ENCODE results near the gene IFITM10. TPM values are rescaled to one million over a fixed set of nuclear protein-coding genes. Genes with fewer than 3 reads are reported as not detected.
"Not testable (repeated sequence)": the region's sequence is repeated elsewhere in the genome, so short reads cannot be mapped to it uniquely, and the experiment has no call there.

Gene IFITM10
- polyA plus RNA-seq, 1 donor = 0.19 TPM

GRCh38 chr11:1777737-1778136 lies 27.3 kb upstream of the IFITM10 start:
- no peak for DNase-seq

- DNase-seq = no peak
Observed at GRCh38 chr11:1776944-1777715, 26.7 kb upstream of the IFITM10 start.

GRCh38 chr11:1776331-1776851 lies 26.0 kb upstream of the IFITM10 start:
- no peak for DNase-seq

GRCh38 chr11:1774886-1775285 lies 24.5 kb upstream of the IFITM10 start:
- no peak for DNase-seq

GRCh38 chr11:1773994-1774550 lies 23.7 kb upstream of the IFITM10 start:
- DNase-seq = no peak

- no peak for DNase-seq
Observed at GRCh38 chr11:1773131-1773993, 23.0 kb upstream of the IFITM10 start.

GRCh38 chr11:1772270-1773130 lies 22.1 kb upstream of the IFITM10 start:
- no peak for DNase-seq

GRCh38 chr11:1771700-1772099 lies 21.3 kb upstream of the IFITM10 start:
- no peak for DNase-seq

GRCh38 chr11:1771273-1771672 lies 20.9 kb upstream of the IFITM10 start:
- no peak for DNase-seq

- DNase-seq = no peak
Observed at GRCh38 chr11:1770528-1770927, 20.1 kb upstream of the IFITM10 start.

- no peak for DNase-seq
Observed at GRCh38 chr11:1770061-1770460, 19.7 kb upstream of the IFITM10 start.

GRCh38 chr11:1769304-1769936 lies 19.0 kb upstream of the IFITM10 start:
- not testable (repeated sequence) for DNase-seq

GRCh38 chr11:1768141-1768469 lies 17.7 kb upstream of the IFITM10 start:
- no peak for DNase-seq

- DNase-seq = no peak
Observed at GRCh38 chr11:1767399-1768140, 17.2 kb upstream of the IFITM10 start.

GRCh38 chr11:1766719-1767398 lies 16.5 kb upstream of the IFITM10 start:
- DNase-seq = no peak

- DNase-seq = no peak
Observed at GRCh38 chr11:1765871-1766718, 15.7 kb upstream of the IFITM10 start.

- peak; percentile 89 for DNase-seq
Observed at GRCh38 chr11:1763796-1764661, 13.6 kb upstream of the IFITM10 start, which contains the start of gene CTSD. Gene CTSD (minus strand): TSS chr11:1763927. CDS start chr11:1763859, 68 bp downstream.

GRCh38 chr11:1763336-1763795 lies 13.0 kb upstream of the IFITM10 start:
- no peak for DNase-seq

All from hindlimb muscle (tissue), 1 donor.